Activated CD4-positive, alpha-beta memory T cell treated with anti-CD3 and anti-CD28 coated beads for 36 hours (primary cell): ENCODE results near the gene CALR3. TPM values are rescaled to one million over a fixed set of nuclear protein-coding genes. Genes with fewer than 3 reads are reported as not detected.
A peak's percentile ranks its signal among the peaks of the same experiment; 100 is the strongest.
"Not testable (repeated sequence)": the region's sequence is repeated elsewhere in the genome, so short reads cannot be mapped to it uniquely, and the experiment has no call there.

Experiments
- CTCF ChIA-PET: fragments of 350-600 bp; sonication (Branson Sonifier 250); formaldehyde crosslinking; loops from one replicate; lab custom pipeline; 2021; ENCODE audit warnings: antibody characterized with exemption, inconsistent platforms; lab: Charles Lee
- POLR2A ChIA-PET: fragments of 350-600 bp; sonication (Branson Sonifier 250); formaldehyde crosslinking; loops from one replicate; lab custom pipeline; 2021; ENCODE audit warnings: antibody characterized with exemption; lab: Charles Lee
- DNase-seq: peaks from one replicate; pipeline ENCODE4 v3.0.0-alpha.2; 2020
- H3K27ac Mint-ChIP-seq: one replicate; pipeline ENCODE4 v1.8.0; 2021; ENCODE audit warnings: mixed read lengths
- H3K27me3 Mint-ChIP-seq: one replicate; pipeline ENCODE4 v1.8.0; 2021; ENCODE audit warnings: mixed read lengths
- H3K36me3 Mint-ChIP-seq: one replicate; pipeline ENCODE4 v1.8.0; 2021; ENCODE audit warnings: mixed read lengths
- H3K4me1 Mint-ChIP-seq: one replicate; pipeline ENCODE4 v1.8.0; 2021; ENCODE audit warnings: low read depth, mixed read lengths
- H3K4me3 Mint-ChIP-seq: one replicate; pipeline ENCODE4 v1.8.0; 2021; ENCODE audit warnings: mild to moderate bottlenecking, mixed read lengths
- H3K9me3 Mint-ChIP-seq: one replicate; pipeline ENCODE4 v1.8.0; 2021; ENCODE audit warnings: mixed read lengths
- intact Hi-C: fragments of 100-400 bp; cut with micrococcal nuclease; formaldehyde crosslinking; loops from one replicate; pipeline ENCODE4 v1.15.1; 2023
- total RNA-seq, 2 experiments: library from RNA; stranded (reverse); gene quantifications; one replicate each; pipeline ENCODE4 v1.2.3, GENCODE V29; 2021

CALR3 gene
- total RNA-seq, 2 experiments from 2014 or later, result not detected

DNA sequence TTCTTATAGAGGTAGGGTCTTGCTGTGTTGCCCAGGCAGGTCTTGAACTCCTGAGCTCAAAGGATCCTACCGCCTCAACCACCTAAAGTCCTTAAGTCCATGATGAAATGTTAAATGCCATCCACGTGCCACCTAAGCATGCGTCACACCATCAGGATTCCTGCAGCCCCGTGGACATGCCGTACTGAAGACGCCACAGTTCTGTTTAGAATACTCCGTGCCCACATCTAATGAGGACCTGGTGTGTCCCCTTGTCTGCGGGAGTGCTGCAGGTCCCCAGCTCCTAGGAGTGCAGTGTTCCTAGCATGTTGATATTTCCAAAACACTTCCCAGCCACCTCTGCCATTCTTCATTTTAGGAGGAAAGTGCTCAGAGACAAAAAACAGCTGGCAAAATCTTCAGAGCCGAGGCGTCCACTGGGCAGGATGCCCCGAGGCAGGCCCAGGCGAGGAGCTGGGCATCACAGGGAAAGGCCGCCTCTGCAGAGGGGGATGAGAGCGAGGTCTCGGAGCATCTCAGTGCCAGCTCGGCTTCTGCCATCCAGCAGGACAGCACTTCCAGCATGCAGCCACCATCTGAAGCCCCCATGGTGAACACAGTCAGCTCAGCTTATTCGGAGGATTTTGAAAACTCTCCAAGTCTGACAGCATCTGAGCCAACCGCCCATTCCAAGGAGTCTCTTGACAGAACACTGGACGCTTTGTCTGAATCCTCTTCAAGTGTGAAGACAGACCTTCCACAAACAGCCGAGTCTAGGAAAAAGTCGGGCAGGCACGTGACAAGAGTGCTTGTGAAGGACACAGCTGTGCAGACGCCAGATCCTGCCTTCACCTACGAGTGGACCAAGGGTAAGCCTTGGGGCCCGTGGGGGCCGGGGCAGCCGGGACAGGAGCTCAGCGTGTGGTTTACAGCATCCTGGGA is 13.4 kb upstream of the CALR3 start:
- no peaks in the 10 kb centered on the region for H3K4me1 Mint-ChIP-seq
- intact Hi-C loops, result no loop called here
- no peak overlapping the region for H3K4me3 Mint-ChIP-seq
- no peaks in the 10 kb centered on the region for H3K27me3 Mint-ChIP-seq
- DNase-seq, result no peak
- ChIA-PET CTCF (no interaction called here), POLR2A (no interaction called here)
- H3K27ac Mint-ChIP-seq, result no peak overlapping the region
- no peaks in the 10 kb centered on the region for H3K9me3 Mint-ChIP-seq
- peaks cover 8% of the 10 kb centered on the region for H3K36me3 Mint-ChIP-seq

GRCh38 chr19:16508546-16508945 is 12.6 kb upstream of the CALR3 start:
- Mint-ChIP-seq H3K4me1 (no peaks in the 10 kb centered on the region), H3K27me3 (no peaks in the 10 kb centered on the region), H3K36me3 (peaks cover 10% of the 10 kb centered on the region), H3K27ac (no peak overlapping the region), H3K9me3 (no peaks in the 10 kb centered on the region), H3K4me3 (no peak overlapping the region)
- ChIA-PET POLR2A (no interaction called here), CTCF (no interaction called here)
- no peak for DNase-seq
- intact Hi-C loops, result no loop called here

GRCh38 chr19:16506961-16507360 is 11.0 kb upstream of the CALR3 start:
- peaks cover 10% of the 10 kb centered on the region for H3K36me3 Mint-ChIP-seq
- DNase-seq, result no peak
- H3K9me3 Mint-ChIP-seq, result no peaks in the 10 kb centered on the region
- ChIA-PET POLR2A (no interaction called here), CTCF (no interaction called here)
- H3K27ac Mint-ChIP-seq, result no peak overlapping the region
- no peaks in the 10 kb centered on the region for H3K27me3 Mint-ChIP-seq
- H3K4me1 Mint-ChIP-seq, result peaks cover 5% of the 10 kb centered on the region
- intact Hi-C loops, result no loop called here
- no peak overlapping the region for H3K4me3 Mint-ChIP-seq

DNA sequence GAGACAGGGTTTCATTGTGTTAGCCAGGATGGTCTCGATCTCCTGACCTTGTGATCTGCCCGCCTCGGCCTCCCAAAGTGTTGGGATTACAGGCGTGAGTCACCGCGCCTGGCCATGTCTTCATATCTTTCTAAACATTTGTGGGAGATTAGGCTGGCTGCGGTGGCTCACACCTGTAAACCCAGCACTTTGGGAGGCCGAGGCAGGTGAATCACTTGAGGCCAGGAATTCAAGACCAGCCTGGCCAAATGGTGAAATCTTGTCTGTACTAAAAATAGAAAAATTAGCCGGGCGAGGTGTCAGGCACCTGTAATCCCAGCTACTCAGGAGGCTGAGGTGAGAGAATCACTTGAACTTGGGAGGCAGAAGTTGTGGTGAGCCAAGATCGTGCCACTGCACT is 10.2 kb upstream of the CALR3 start:
- H3K4me3 Mint-ChIP-seq, H3K9me3 Mint-ChIP-seq, H3K4me1 Mint-ChIP-seq, DNase-seq, intact Hi-C loops, POLR2A ChIA-PET, H3K27ac Mint-ChIP-seq, CTCF ChIA-PET, H3K27me3 Mint-ChIP-seq: not testable (repeated sequence)
- H3K36me3 Mint-ChIP-seq, result peaks cover 12% of the 10 kb centered on the region

DNA sequence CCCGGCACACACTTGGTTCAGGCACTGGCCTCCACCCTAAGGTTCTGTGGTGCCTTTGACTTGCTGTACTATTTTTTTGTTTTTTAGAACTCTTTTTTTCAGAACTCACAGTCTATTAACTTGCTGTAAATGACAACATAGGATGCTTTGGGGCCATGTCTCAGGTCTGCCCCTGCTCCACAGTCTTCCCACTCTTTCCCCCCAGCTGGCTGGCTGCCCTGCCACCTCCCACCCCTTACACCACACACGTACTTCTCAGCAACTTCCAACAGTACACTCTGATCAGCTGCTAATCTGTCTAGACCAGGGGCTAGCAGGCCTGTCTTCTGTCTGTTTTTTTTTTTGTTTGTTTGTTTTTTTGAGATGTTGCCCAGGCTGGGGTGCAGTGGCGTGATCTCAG is 8.3 kb upstream of the CALR3 start:
- no peak overlapping the region for H3K27ac Mint-ChIP-seq
- H3K4me3 Mint-ChIP-seq, result no peak overlapping the region
- no peaks in the 10 kb centered on the region for H3K27me3 Mint-ChIP-seq
- H3K4me1 Mint-ChIP-seq, result peaks cover 5% of the 10 kb centered on the region
- H3K9me3 Mint-ChIP-seq, result no peaks in the 10 kb centered on the region
- intact Hi-C loops, result no loop called here
- CTCF ChIA-PET, result no interaction called here
- POLR2A ChIA-PET, result interaction anchor here (1.1 kb wide), 1 partner anchor 124 kb away, joined by 3 read pairs; the partner anchor contains the start of gene MED26
- peaks cover 9% of the 10 kb centered on the region for H3K36me3 Mint-ChIP-seq
- no peak for DNase-seq

- POLR2A ChIA-PET, result no interaction called here
- CTCF ChIA-PET, result interaction anchor here (0.7 kb wide), 1 partner anchor 56 kb away, joined by 4 read pairs; no protein-coding TSS in a partner anchor
- no peaks in the 10 kb centered on the region for H3K27me3 Mint-ChIP-seq
Observed at GRCh38 chr19:16497837-16498236, 1.9 kb upstream of the CALR3 start.

DNA sequence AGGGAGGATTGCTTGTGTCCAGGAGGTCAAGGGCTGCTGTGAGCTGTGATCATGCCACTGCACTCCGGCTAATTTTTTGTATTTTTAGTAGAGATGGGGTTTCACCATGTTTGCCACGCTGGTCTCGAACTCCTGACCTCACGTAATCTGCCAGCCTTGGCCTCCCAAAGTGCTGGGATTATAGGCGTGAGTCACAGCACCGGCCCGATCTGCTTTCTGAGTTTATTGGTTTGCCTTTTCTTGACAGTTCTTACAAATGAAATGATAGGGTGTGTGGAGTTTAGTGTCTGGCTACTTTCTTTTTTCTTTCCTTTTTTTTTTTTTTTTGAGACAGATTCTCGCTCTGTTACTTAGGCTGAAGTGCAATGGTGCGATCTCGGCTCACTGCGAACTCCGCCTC is 1.1 kb upstream of the CALR3 start:
- Mint-ChIP-seq H3K4me1 (peaks cover 17% of the 10 kb centered on the region), H3K4me3 (peak overlapping the region; percentile 93), H3K27me3 (no peaks in the 10 kb centered on the region), H3K36me3 (peaks cover 4% of the 10 kb centered on the region), H3K9me3 (no peaks in the 10 kb centered on the region), H3K27ac (no peak overlapping the region)
- intact Hi-C loops, result loop anchor here (2.0 to 5.0 kb wide), 2 partner anchors 24 to 90 kb away; no protein-coding TSS in a partner anchor
- ChIA-PET POLR2A (interaction anchor here (1.5 kb wide), 1 partner anchor 131 kb away, joined by 4 read pairs; the partner anchor contains the start of gene MED26), CTCF (interaction anchor here (1.0 kb wide), 1 partner anchor 29 kb away, joined by 3 read pairs; no protein-coding TSS in a partner anchor)
- no peak for DNase-seq

More at GRCh38 chr19:16497837-16498236, 1.9 kb upstream of the CALR3 start:
- no peak overlapping the region for H3K27ac Mint-ChIP-seq
- H3K4me3 Mint-ChIP-seq, result no peak overlapping the region
- no peaks in the 10 kb centered on the region for H3K9me3 Mint-ChIP-seq
- no peak for DNase-seq
- H3K4me1 Mint-ChIP-seq, result peaks cover 17% of the 10 kb centered on the region
- H3K36me3 Mint-ChIP-seq, result peaks cover 4% of the 10 kb centered on the region
- intact Hi-C loops, result loop anchor here (2.0 to 5.0 kb wide), 2 partner anchors 25 to 89 kb away; no protein-coding TSS in a partner anchor

- DNase-seq, result no peak
- POLR2A ChIA-PET, result interaction anchor here (1.2 to 1.5 kb wide), 3 partner anchors 88 to 132 kb away, joined by 3 to 4 read pairs (median 3); partner anchors contain the start of gene MED26
- CTCF ChIA-PET, result interaction anchor here (1.0 kb wide), 1 partner anchor 28 kb away, joined by 3 read pairs; no protein-coding TSS in a partner anchor
- H3K27me3 Mint-ChIP-seq, result no peaks in the 10 kb centered on the region
- H3K36me3 Mint-ChIP-seq, result peaks cover 4% of the 10 kb centered on the region
- intact Hi-C loops, result loop anchor here (1.0 to 5.0 kb wide), 6 partner anchors 24 to 299 kb away; partner anchors contain the start of genes AP1M1, CHERP and MED26
- no peak overlapping the region for H3K27ac Mint-ChIP-seq
- H3K9me3 Mint-ChIP-seq, result no peaks in the 10 kb centered on the region
- H3K4me3 Mint-ChIP-seq, result peak overlapping the region; percentile 93
- peaks cover 17% of the 10 kb centered on the region for H3K4me1 Mint-ChIP-seq
Observed at GRCh38 chr19:16496613-16496983, 631 bp upstream of the CALR3 start.

DNA sequence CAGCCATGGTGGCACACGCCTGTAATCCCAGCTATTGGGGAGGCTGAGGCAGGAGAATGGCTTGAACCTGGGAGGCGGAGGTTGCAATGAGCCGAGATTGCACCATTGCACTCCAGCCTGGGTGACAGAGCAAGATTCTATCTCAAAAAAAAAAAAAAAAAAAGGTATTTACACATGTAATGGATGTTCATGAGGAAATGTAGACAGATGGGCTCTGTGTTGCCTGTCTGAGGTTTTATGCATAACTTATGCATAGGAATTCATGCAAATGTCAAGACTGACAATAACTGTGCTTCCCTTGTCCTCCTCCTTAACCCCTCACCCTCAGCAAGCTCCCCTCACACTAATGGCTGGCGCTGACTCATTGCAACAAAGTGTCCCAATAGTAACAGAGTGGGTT is 9.5 kb downstream of the CALR3 start:
- POLR2A ChIA-PET, H3K4me3 Mint-ChIP-seq, H3K4me1 Mint-ChIP-seq, H3K36me3 Mint-ChIP-seq, DNase-seq, H3K27ac Mint-ChIP-seq, H3K27me3 Mint-ChIP-seq, intact Hi-C loops, H3K9me3 Mint-ChIP-seq: not testable (repeated sequence)
- CTCF ChIA-PET, result interaction anchor here (0.7 to 0.9 kb wide), 2 partner anchors 31 to 46 kb away, joined by 3 read pairs; no protein-coding TSS in a partner anchor

DNA sequence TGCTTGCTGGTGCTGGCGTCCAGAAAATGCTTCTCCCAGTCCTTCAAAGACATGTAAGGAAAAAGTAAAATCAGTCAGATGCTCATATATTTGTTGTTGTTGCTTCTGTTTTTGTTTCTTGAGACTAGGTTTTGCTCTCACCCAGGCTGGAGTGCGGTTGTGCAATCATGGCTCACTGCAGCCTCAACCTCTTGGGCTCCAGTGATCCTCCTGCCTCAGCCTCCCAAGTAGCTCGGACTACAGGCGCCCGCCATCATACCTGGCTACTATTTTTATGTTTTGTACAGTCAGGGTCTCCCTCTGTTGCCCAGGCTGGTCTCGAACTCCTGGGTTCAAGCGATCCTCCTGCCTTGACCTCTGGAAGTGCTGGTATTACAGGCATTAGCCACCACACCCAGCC is 13.2 kb downstream of the CALR3 start:
- H3K36me3 Mint-ChIP-seq, result no peaks in the 10 kb centered on the region
- no peak overlapping the region for H3K4me3 Mint-ChIP-seq
- ChIA-PET POLR2A (no interaction called here), CTCF (no interaction called here)
- no peak overlapping the region for H3K27ac Mint-ChIP-seq
- H3K4me1 Mint-ChIP-seq, result no peaks in the 10 kb centered on the region
- intact Hi-C loops, result no loop called here
- no peaks in the 10 kb centered on the region for H3K27me3 Mint-ChIP-seq
- H3K9me3 Mint-ChIP-seq, result no peaks in the 10 kb centered on the region
- no peak for DNase-seq

GRCh38 chr19:16477311-16477710 is 18.7 kb downstream of the CALR3 start:
- H3K36me3 Mint-ChIP-seq, result peaks cover 1% of the 10 kb centered on the region
- H3K9me3 Mint-ChIP-seq, result no peaks in the 10 kb centered on the region
- DNase-seq, result no peak
- ChIA-PET POLR2A (interaction anchor here (1.2 kb wide), 1 partner anchor 25 kb away, joined by 3 read pairs; no protein-coding TSS in a partner anchor), CTCF (no interaction called here)
- H3K4me3 Mint-ChIP-seq, result no peak overlapping the region
- intact Hi-C loops, result no loop called here
- H3K4me1 Mint-ChIP-seq, result no peaks in the 10 kb centered on the region
- no peak overlapping the region for H3K27ac Mint-ChIP-seq
- H3K27me3 Mint-ChIP-seq, result no peaks in the 10 kb centered on the region

GRCh38 chr19:16476401-16476800 is 19.6 kb downstream of the CALR3 start:
- H3K4me3 Mint-ChIP-seq, result no peak overlapping the region
- DNase-seq, result no peak
- no peaks in the 10 kb centered on the region for H3K27me3 Mint-ChIP-seq
- ChIA-PET POLR2A (no interaction called here), CTCF (interaction anchor here (0.6 kb wide), 1 partner anchor 71 kb away, joined by 3 read pairs; no protein-coding TSS in a partner anchor)
- no peak overlapping the region for H3K27ac Mint-ChIP-seq
- no peaks in the 10 kb centered on the region for H3K9me3 Mint-ChIP-seq
- H3K36me3 Mint-ChIP-seq, result peaks cover 1% of the 10 kb centered on the region
- no peaks in the 10 kb centered on the region for H3K4me1 Mint-ChIP-seq
- intact Hi-C loops, result no loop called here
